Thoracic aorta (tissue), 2 donors: ENCODE results near the gene GBP3. TPM values are rescaled to one million over a fixed set of nuclear protein-coding genes. Genes with fewer than 3 reads are reported as not detected.

ENCODE experiments used
- ATAC-seq: fragments of 150-250 bp; one replicate; pipeline ENCODE4 v1.8.0; 2017; ENCODE audit warnings: low read depth; ENCODE audit not compliant: insufficient number of reproducible peaks, low FRiP score
- DNase-seq: peaks from one replicate; pipeline ENCODE4 v3.0.0-alpha.2; 2020; ENCODE audit warnings: low spot score
- H3K27ac ChIP-seq, 2 donors: fragments of 200-600 bp; sonication (generic); 1 replicate in 1 of 2; 2 replicates in 1 of 2; pipeline ENCODE4 v1.5.1; 2016; ENCODE audit warnings: mild to moderate bottlenecking in 2 of 2, moderate library complexity in 2 of 2
- H3K27me3 ChIP-seq: fragments of 200-600 bp; sonication (generic); replicated peaks from 2 replicates; pipeline ENCODE4 v1.6.0; 2016; ENCODE audit warnings: mild to moderate bottlenecking; ENCODE audit not compliant: insufficient read depth
- H3K36me3 ChIP-seq: fragments of 200-600 bp; sonication (generic); one replicate; pipeline ENCODE4 v1.5.1; 2016
- H3K4me1 ChIP-seq, 2 donors: fragments of 200-600 bp; sonication (generic); 1 replicate in 1 of 2; 2 replicates in 1 of 2; pipeline versions ENCODE4 v1.5.1 to v1.6.0; 2016; ENCODE audit warnings: low read depth in 2 of 2, mild to moderate bottlenecking in 1 of 2; ENCODE audit not compliant: control insufficient read depth in 1 of 2
- H3K4me3 ChIP-seq: fragments of 200-600 bp; sonication (generic); 2 replicates; pipeline ENCODE4 v1.5.1; 2016; ENCODE audit warnings: mild to moderate bottlenecking
- H3K9me3 ChIP-seq: fragments of 200-600 bp; sonication (generic); 2 replicates; pipeline ENCODE4 v1.5.1; 2016
- total RNA-seq, 2 donors: library from RNA; depleted of rRNA; stranded (reverse); fragments of >200 nt; gene quantifications; one replicate each; pipeline versions ENCODE4 v1.1.0 to v1.2.3, GENCODE V29; 2016
- TF ChIP-seq, protein P1 (sequence below): fragments of 200-600 bp; sonication (generic); IDR thresholded peaks from one replicate; pipeline ENCODE4 v1.5.1; 2019; ENCODE audit warnings: antibody characterized with exemption

The GBP3 gene, protein sequence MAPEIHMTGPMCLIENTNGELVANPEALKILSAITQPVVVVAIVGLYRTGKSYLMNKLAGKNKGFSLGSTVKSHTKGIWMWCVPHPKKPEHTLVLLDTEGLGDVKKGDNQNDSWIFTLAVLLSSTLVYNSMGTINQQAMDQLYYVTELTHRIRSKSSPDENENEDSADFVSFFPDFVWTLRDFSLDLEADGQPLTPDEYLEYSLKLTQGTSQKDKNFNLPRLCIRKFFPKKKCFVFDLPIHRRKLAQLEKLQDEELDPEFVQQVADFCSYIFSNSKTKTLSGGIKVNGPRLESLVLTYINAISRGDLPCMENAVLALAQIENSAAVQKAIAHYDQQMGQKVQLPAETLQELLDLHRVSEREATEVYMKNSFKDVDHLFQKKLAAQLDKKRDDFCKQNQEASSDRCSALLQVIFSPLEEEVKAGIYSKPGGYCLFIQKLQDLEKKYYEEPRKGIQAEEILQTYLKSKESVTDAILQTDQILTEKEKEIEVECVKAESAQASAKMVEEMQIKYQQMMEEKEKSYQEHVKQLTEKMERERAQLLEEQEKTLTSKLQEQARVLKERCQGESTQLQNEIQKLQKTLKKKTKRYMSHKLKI
- total RNA-seq, result 10 to 100 TPM; 44.7 to 51.9 TPM

DNA sequence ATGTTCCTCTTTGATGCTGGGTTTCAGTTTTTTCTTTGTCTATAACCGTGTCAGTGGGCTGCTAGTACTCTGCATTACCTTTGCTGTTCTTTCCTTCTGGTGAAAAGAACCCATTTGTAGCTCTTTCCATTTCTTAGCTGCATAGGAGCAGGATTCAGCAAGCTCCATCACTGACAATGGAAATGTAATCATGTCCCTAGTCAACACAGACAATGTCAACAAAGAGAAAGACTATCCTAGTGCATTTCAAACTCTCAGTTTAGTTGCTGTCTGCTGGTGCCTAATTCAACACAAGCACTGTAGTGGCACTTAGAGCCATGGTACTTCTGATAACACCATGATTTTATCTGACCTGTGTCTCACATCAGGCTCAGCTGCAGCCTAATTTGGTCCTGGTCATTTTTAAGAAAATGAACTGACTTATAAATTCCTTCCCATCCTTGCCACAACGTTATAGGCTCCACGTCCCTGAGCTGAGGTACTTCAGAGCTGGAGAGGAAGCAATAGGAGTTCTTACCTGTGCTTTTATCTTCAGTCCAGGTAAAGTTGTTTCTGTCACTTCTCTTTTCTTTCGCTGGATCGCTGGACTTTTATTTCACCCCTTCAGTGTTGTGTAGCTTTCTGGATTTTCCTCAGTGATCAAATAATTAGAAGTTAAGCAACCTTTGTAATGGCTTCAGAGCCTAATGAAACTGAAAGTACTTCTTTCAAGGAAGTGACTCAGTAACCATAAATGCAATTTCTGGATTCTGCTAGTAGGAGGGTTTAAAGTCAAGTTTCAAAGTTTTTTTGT lies at the start of gene GBP3:
GBP3 (minus strand) TSS at position 700 of the 793 bp plus-strand sequence. CDS start 2,145 bp downstream, outside the sequence.
- TF ChIP-seq, protein P1, sequence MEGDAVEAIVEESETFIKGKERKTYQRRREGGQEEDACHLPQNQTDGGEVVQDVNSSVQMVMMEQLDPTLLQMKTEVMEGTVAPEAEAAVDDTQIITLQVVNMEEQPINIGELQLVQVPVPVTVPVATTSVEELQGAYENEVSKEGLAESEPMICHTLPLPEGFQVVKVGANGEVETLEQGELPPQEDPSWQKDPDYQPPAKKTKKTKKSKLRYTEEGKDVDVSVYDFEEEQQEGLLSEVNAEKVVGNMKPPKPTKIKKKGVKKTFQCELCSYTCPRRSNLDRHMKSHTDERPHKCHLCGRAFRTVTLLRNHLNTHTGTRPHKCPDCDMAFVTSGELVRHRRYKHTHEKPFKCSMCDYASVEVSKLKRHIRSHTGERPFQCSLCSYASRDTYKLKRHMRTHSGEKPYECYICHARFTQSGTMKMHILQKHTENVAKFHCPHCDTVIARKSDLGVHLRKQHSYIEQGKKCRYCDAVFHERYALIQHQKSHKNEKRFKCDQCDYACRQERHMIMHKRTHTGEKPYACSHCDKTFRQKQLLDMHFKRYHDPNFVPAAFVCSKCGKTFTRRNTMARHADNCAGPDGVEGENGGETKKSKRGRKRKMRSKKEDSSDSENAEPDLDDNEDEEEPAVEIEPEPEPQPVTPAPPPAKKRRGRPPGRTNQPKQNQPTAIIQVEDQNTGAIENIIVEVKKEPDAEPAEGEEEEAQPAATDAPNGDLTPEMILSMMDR, result no peak
- Histone ChIP-seq H3K27me3 (no peaks in the 10 kb centered on the region), H3K36me3 (no peaks in the 10 kb centered on the region), H3K27ac (peak within 1 kb of the TSS; percentile 65 to 85), H3K4me1 (peaks cover 11 to 30% of the 10 kb centered on the region in 2 donors), H3K9me3 (no peaks in the 10 kb centered on the region), H3K4me3 (peak within 1 kb of the TSS; percentile 86)
- DNase-seq, result no peak
- peak; percentile 80 for ATAC-seq

DNA sequence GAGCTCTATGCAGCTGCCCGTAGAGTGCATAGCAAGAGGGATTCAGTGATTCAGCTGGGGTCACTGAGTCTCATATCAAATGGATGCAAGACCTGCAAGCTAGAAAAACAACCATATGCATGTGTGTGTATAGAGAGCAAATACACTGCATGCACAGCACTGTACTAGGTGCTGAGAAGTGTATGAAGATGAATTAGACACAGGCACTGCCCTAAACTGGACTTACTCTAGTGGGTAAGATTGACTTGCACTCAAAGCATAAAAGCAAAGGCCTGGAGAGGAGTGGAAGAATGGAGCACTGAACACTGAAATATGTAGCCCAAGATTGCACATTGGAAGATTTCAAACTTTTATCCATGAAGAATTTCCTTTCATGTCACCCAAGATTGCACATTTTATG lies 47.8 kb upstream of the GBP3 start:
- no peaks in the 10 kb centered on the region for H3K27me3 ChIP-seq
- DNase-seq, result no peak
- peaks cover 1 to 5% of the 10 kb centered on the region in 2 donors for H3K4me1 ChIP-seq
- H3K4me3 ChIP-seq, result peak overlapping the region; percentile 62
- H3K27ac ChIP-seq, result no peak overlapping the region
- ATAC-seq, result no peak
- H3K9me3 ChIP-seq, result peaks cover 4% of the 10 kb centered on the region
- TF ChIP-seq, protein P1, result no peak
- H3K36me3 ChIP-seq, result no peaks in the 10 kb centered on the region

DNA sequence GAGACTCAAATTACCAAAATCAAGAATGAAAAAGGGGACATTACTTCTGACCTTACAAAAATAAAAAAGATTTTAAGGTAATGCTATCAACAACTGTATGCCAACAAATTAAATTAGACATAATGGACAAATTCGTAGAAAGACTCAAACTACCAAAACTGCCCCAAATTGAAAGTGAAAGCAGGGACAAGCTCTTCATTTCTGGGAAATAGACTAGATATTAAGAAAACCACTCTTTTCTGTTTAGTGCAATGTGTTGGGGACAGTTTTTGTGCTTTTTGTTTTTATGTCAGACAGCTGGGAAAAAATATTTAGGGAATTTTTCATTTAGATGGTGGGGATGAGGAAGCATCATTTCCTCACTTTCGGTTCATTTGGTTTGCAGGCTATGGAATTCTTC lies 47.3 kb upstream of the GBP3 start:
- H3K27ac ChIP-seq, result no peak overlapping the region
- no peaks in the 10 kb centered on the region for H3K27me3 ChIP-seq
- no peak for DNase-seq
- TF ChIP-seq, protein P1, result no peak
- peaks cover 3 to 6% of the 10 kb centered on the region in 2 donors for H3K4me1 ChIP-seq
- H3K4me3 ChIP-seq, result peak overlapping the region; percentile 62
- no peaks in the 10 kb centered on the region for H3K36me3 ChIP-seq
- H3K9me3 ChIP-seq, result peaks cover 4% of the 10 kb centered on the region
- no peak for ATAC-seq

DNA sequence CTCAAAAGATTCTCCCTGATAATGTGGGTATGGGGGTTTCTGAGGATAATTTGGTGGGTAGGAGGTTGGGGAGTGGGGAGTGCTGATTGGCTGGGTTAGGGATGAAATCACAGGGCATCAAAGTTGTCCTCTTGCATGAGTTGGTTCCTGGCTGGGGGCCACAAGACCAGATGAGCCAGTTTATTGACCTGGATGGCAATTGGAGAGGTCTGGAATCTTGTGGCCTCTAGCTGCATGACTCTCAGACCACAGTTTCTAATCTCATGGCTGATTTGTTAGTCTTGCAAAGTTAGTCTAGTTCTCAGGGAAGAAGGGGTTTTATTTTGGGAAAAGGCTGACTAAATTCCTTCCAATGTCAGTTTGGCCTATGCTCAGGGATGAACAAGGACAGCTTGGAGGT lies 45.6 kb upstream of the GBP3 start:
- no peak for DNase-seq
- Histone ChIP-seq H3K27ac (no peak overlapping the region), H3K27me3 (no peaks in the 10 kb centered on the region), H3K36me3 (no peaks in the 10 kb centered on the region), H3K4me1 (peaks cover 10% of the 10 kb centered on the region in 2 donors), H3K9me3 (no peaks in the 10 kb centered on the region), H3K4me3 (no peak overlapping the region)
- no peak for ATAC-seq
- TF ChIP-seq, protein P1, result no peak
